BJ (cell line): ENCODE measurements around the gene YPEL4. TPM values are rescaled to one million over a fixed set of nuclear protein-coding genes. Genes with fewer than 3 reads are reported as not detected.
A peak's percentile ranks its signal among the peaks of the same experiment; 100 is the strongest.

Source experiments
- CTCF ChIA-PET: fragments of 350-600 bp; formaldehyde crosslinking; extraction: SDS; loops from one replicate; lab custom pipeline; 2021; ENCODE audit warnings: antibody characterized with exemption, inconsistent platforms; lab: Yijun Ruan, JAX
- POLR2A ChIA-PET: fragments of 300-600 bp; sonication (Branson Sonifier 250); formaldehyde crosslinking; extraction: SDS; loops from one replicate; lab custom pipeline; 2021; ENCODE audit warnings: antibody characterized with exemption; lab: Charles Lee
- DNase-seq: peaks from one replicate; pipeline ENCODE4 v3.0.0-alpha.2; 2011; ENCODE audit warnings: low read depth
- H3K27me3 ChIP-seq: 2 replicates; pipeline ENCODE4 v1.6.0; 2011; ENCODE audit warnings: low read length; ENCODE audit not compliant: control insufficient read depth, insufficient read depth
- H3K36me3 ChIP-seq: 2 replicates; pipeline ENCODE4 v1.5.1; 2011; ENCODE audit warnings: low read length; ENCODE audit not compliant: control insufficient read depth, insufficient read depth
- H3K4me3 ChIP-seq: 2 replicates; pipeline ENCODE4 v1.5.1; 2011; ENCODE audit warnings: low read depth, mild to moderate bottlenecking, control low read depth, low read length
- CTCF ChIP-seq: IDR thresholded peaks from 2 replicates; pipeline ENCODE4 v1.5.1; 2011; ENCODE audit warnings: low read depth, mild to moderate bottlenecking, control low read depth, inconsistent platforms, low read length, moderate library complexity; ENCODE audit not compliant: insufficient read depth
- polyA plus RNA-seq: library from polyadenylated mRNA; depleted of rRNA; stranded (reverse); fragments of >200 nt; gene quantifications from 2 replicates; pipeline ENCODE4 v1.2.3, GENCODE V29; 2011

Gene YPEL4
- polyA plus RNA-seq, 1 experiment = 0.26 TPM

- CTCF ChIA-PET = interaction anchor here (1.0 to 3.2 kb wide), 3 partner anchors 10 to 59 kb away, joined by 3 to 12 read pairs (median 11); partner anchors contain the start of genes SERPING1 and UBE2L6
- H3K36me3 ChIP-seq = no peaks in the 10 kb centered on the region
- H3K4me3 ChIP-seq = no peak overlapping the region
- no peak for TF ChIP-seq CTCF
- H3K27me3 ChIP-seq = no peaks in the 10 kb centered on the region; the same call in 1 of the 2 replicates
- POLR2A ChIA-PET = no interaction called here
- DNase-seq = no peak
Measured at GRCh38 chr11:57626895-57627294, 22.8 kb downstream of the YPEL4 start.

GRCh38 chr11:57624864-57625263 is 24.8 kb downstream of the YPEL4 start:
- Histone ChIP-seq H3K36me3 (no peaks in the 10 kb centered on the region), H3K27me3 (no peaks in the 10 kb centered on the region; the same call in 1 of the 2 replicates), H3K4me3 (no peak overlapping the region)
- POLR2A ChIA-PET = no interaction called here
- CTCF ChIA-PET = interaction anchor here (0.7 to 3.1 kb wide), 2 partner anchors 10 to 12 kb away, joined by 3 to 12 read pairs; no protein-coding TSS in a partner anchor
- no peak for DNase-seq
- no peak for TF ChIP-seq CTCF

- ChIA-PET CTCF (interaction anchor here (0.9 to 1.6 kb wide), 6 partner anchors 10 to 54 kb away, joined by 3 to 4 read pairs (median 4); no protein-coding TSS in a partner anchor), POLR2A (no interaction called here)
- no peaks in the 10 kb centered on the region; the same call in 1 of the 2 replicates for H3K27me3 ChIP-seq
- no peak for TF ChIP-seq CTCF
- no peaks in the 10 kb centered on the region for H3K36me3 ChIP-seq
- no peak overlapping the region for H3K4me3 ChIP-seq
- DNase-seq = no peak
Measured at GRCh38 chr11:57622263-57622662, 27.4 kb downstream of the YPEL4 start.

- POLR2A ChIA-PET = no interaction called here
- CTCF ChIA-PET = interaction anchor here (1.1 to 2.1 kb wide), 4 partner anchors 15 to 18 kb away, joined by 3 to 7 read pairs (median 4); no protein-coding TSS in a partner anchor
- no peak overlapping the region for H3K4me3 ChIP-seq
- TF ChIP-seq CTCF = no peak
- DNase-seq = no peak
- no peaks in the 10 kb centered on the region; the same call in 1 of the 2 replicates for H3K27me3 ChIP-seq
- H3K36me3 ChIP-seq = no peaks in the 10 kb centered on the region
Measured at GRCh38 chr11:57620467-57620866, 29.2 kb downstream of the YPEL4 start.

GRCh38 chr11:57619331-57619730 is 30.4 kb downstream of the YPEL4 start:
- peak; percentile 28; the same call in 1 of the 2 replicates for TF ChIP-seq CTCF
- ChIA-PET POLR2A (no interaction called here), CTCF (interaction anchor here (1.1 to 2.2 kb wide), 3 partner anchors 16 to 21 kb away, joined by 4 to 9 read pairs (median 5); no protein-coding TSS in a partner anchor)
- Histone ChIP-seq H3K27me3 (no peaks in the 10 kb centered on the region; the same call in 1 of the 2 replicates), H3K4me3 (no peak overlapping the region), H3K36me3 (peaks cover 2% of the 10 kb centered on the region; the same call in 1 of the 2 replicates)
- DNase-seq = no peak
